ENCODE data around the gene SEMA3C.

The SEMA3C gene

GRCh38 chr7:80772347-80772993, 146.4 kb downstream of the SEMA3C start:
- DNase-seq: peak; percentile 30

DNA sequence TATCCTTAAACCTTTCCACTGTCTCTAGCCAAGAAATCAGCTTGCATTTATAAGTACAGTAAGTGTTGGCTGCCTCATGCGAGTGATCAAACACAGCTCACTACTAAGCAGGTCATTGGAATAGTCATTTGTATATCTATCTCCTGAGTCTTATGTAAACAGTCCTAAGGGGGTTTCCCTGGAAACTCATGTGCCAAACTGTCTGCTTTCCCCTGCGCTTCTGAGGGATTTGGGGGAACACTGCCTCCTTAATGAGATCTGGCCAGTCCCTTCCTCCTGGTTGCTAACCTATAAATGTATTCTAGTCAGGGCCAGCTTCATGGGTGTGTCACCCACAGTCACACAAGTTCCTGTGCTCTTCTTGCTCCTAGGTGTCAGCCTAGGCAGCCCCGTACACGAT, 147.3 kb downstream of the SEMA3C start:
- no peak for DNase-seq

- DNase-seq: no peak
These were observed 148.2 kb downstream of the SEMA3C start for GRCh38 chr7:80770675-80771081.

DNA sequence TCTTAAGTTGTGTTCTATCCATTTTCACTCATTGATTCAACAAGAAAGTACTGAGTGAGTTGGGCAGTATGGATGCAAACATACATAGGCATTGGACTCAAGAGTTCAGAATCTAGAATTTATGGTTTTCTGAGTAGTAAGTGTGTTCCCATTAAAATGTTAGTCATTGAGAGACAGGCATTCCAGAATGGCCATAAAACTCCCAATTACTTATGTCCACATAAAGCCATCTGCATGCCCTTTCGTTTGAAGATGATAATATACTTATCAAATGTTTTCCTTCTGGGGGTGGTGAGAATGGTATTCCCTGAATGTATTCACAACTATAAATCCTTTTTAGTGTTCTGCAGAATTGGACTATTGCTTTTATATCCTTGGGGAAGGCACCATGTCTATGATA, 148.8 kb downstream of the SEMA3C start:
- no peak for DNase-seq

- DNase-seq: no peak
These were observed 150.1 kb downstream of the SEMA3C start for GRCh38 chr7:80768756-80769155.

GRCh38 chr7:80767654-80768053, 151.2 kb downstream of the SEMA3C start:
- no peak for DNase-seq

DNA sequence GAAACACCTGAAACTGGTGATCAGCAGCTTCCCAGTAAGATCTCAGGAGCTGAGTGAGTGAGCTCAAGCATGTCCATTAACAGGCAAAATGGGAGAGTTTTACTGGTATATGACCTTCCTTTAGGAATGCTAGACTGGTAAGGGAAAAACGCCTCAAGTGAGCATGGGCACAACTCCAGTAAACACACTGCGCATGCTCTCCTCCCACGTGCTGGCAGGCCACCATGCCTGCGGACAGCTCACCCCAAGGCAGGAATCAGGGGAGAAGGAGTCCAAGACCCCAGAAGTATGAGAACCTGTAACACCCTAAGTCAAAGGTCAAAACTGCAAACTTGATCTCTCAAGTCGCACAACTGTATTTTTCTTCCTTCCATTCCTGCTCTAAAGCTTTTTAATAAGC, 152.1 kb downstream of the SEMA3C start:
- DNase-seq: no peak

- peak; percentile 37 for DNase-seq
These were observed 154.7 kb downstream of the SEMA3C start for GRCh38 chr7:80764132-80764531.

DNA sequence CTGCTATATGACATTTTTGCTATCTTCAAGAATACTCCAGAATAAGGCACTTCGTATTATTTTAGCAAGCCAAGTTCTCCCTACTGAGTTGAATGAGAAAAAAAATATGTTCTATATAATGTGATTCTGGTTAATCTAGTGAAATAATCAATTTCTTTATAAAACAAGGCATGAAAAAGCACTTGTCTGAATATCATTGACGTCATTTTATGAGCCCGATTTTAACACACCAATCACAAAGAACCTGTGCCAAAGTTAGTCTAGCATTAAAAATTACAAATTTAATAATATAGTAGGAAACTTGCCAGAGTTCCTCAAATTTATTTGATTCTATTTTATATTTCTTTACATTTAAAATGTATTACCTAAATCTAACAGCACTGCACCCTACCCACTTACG, 155.1 kb downstream of the SEMA3C start:
- no peak for DNase-seq

- DNase-seq: no peak
These were observed 155.6 kb downstream of the SEMA3C start for GRCh38 chr7:80763289-80763688.

GRCh38 chr7:80760292-80760691, 158.6 kb downstream of the SEMA3C start:
- no peak for DNase-seq

- DNase-seq: no peak
These were observed 165.7 kb downstream of the SEMA3C start for GRCh38 chr7:80752954-80753690.

GRCh38 chr7:80749270-80749669, 169.6 kb downstream of the SEMA3C start:
- no peak for DNase-seq

DNA sequence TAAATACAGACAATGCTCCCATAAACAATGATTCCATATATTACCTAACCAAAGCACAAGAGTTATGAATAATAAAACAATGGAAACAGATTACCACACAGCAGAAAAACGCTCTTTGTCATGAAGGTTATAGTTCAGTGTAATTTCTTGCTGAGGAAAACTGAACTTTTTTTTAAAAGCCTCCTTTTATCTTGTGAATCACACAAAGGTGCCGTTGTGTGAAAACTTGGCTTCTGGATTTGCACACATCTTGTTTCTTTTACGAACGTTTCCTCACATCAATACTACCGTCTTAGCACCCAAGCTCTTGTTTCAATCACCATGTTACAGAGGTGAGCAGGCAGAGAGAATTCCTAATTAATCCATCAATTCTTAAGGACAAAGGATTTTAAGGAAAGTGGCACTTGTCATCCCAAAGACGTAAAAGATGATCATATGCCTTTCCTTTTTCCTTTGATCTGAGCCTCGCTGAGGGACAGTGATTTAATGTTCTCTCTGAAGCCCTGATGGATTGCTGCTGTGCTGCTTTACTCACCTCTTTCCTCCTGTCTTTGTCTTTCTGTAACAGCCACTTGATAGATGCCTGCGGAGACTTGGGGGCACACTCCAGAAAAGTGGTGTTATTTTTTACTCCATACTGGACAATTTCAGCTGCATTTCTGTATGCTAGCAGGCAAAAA, 170.3 kb downstream of the SEMA3C start:
- DNase-seq: no peak

GRCh38 chr7:80740778-80741545, 177.9 kb downstream of the SEMA3C start:
- no peak for DNase-seq

DNA sequence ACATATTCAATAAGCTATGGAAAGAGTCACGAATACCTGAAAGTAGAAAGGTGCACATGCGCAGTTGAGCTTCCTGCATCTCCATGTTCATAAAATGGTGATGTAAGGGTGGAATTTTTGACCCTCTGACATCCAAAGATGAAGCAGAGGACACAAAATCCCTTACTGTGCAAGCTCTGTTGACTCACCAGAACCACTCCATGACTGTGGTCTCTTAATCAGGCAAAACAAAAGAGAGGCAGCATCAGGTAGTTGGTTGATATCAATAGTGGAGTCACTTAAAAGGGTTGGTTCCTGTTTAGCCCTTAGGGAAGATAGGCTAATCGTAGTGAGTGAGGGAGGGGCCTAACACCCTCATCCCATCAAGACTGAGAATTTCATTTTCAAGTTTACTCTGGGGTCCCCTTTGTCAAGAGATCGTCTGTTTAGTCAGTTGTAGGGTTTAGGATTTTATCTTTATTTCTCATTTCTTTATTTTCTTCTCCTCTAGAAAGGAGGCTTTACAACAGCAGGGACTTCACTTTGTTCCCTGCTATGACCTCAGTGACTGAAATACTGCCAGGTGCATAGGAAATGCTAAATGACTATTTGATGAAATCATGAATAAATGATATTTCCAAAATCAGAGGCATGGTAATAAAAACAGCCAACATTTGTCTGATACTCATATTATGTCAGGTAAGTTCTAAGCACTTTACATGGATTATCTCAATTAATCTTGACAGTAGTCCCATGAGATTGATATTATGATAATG, 182.3 kb downstream of the SEMA3C start:
- DNase-seq: no peak

DNA sequence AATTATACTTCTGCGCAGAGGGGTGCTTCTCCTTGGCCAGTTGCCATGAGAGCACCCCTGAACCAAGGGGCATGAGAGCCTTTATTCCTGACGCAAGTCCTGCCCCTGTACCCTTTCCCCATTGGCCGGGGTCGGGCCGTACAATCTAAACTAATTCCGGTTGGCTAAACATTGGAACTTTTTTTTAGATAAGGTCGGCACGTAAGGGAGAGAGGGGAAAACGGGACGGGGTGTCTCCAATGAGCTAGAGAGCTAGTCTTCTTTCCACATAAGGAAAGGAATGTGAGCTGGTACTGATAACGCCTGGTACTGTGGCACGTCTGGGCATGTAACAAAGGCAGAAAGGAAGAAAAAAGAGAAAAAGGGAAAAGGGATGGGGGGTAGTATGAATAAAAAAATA, 183.5 kb downstream of the SEMA3C start:
- DNase-seq: no peak

DNA sequence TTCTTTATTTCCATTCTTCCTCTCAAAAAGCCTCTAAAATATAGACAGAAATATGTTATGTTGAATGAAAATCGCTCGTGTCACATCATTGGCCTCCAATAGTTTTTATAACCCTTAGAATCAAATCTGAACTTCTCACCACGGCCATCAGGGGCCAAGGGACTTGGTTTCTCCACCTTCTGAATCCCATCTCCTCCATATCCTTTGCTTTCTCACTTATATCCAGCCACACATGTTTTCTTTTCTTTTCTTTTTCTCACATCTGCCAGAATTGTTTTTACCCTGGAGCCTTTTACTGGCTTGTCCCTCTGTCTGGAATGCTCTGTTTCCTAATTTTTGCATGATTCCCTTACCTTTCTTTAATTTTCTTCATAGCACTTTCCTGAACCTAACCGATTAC, 184.8 kb downstream of the SEMA3C start:
- no peak for DNase-seq

DNA sequence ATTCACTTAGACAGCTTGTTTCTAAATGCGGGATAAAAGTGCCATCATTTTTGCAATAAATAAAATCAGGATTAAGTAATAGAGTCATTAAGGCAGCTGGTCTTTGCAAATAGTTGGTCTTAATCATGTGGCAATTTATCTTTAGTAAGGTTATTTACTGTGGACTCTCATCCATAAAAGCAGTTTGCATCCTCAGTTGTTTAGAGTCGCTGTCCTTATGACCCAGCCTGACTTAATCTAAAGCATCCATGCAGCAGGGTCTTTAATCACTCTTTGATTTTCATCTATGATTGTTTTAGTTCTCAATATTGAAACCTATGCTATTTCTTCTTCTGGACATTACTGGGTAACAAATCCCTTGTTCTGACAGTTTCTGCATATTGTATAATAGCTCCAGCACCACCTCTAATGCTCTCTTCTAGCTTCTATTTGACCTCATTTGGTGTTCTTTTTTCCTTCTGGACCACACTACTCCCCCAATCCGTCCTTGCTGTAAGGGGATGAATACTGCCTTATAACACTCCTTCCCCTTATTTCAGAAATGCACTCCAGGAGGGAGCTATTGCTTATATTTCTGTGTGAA, 185.4 kb downstream of the SEMA3C start:
- no peak for DNase-seq

DNA sequence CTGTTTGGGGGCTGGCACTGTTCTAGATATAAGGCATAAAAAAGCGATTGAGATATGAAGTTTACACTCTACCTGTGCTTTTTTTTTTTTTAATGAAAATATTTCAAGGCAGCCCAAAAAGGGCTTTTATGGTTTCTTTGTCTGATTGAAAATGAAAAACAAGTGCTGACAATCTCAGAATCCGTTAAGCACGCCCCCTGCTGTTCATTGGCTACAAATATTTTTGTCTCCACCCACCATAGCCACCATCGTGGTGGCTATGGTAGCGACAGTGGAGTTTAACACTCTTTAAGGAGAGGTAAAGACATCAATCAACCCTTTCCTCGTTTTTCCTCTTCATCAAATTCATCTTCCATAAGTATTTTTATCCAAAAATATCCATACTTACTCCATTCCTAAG, 186.2 kb downstream of the SEMA3C start:
- DNase-seq: no peak

DNA sequence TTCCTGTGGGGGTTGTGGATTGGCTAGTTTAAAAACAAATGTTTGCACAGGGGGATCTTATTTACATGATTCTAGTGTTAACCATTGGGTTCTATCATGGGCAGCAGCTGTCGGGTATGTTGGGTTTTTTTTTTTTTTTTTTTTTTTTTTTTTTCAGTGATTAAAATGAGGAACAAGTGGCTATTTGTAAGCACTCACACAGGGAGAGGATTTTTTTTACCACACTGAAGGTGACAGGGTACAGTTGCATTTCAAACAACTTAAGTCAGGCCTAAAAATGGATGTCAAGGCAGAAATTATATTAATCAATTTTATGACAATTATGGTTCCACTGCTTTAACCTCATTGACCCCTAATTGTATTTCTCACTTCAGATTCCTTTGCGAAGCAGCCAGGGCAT, 187.6 kb downstream of the SEMA3C start:
- DNase-seq: no peak

GRCh38 chr7:80729591-80730320, 189.1 kb downstream of the SEMA3C start:
- no peak for DNase-seq

All from NCI-H1105 treated with DMSO at 0.1 percent for 48 hours (cell line).